K562 (cell line): Measurements from ENCODE around the gene FAM174C. TPM values are rescaled to one million over a fixed set of nuclear protein-coding genes. Genes with fewer than 3 reads are reported as not detected.

Source experiments
- FOXK2 ChIP-seq, 2 experiments: fragments of 450-650 bp; IDR thresholded peaks in 1 of 2; conservative IDR thresholded peaks in 1 of 2; 2 replicates each; pipeline ENCODE4 v1.6.1; 2016; ENCODE audit warnings: low read depth in 2 of 2, mild to moderate bottlenecking in 1 of 2
- FOXP1 ChIP-seq: sonication (generic); formaldehyde crosslinking; IDR thresholded peaks from 2 replicates; pipeline ENCODE4 v1.8.0; 2022; ENCODE audit warnings: mild to moderate bottlenecking, missing genetic modification reagents
- GMEB1 ChIP-seq: fragments of 250-450 bp; sonication (Bioruptor Pico); IDR thresholded peaks from 2 replicates; pipeline ENCODE4 v1.4.0; 2020; ENCODE audit warnings: mild to moderate bottlenecking
- HMG20B ChIP-seq: fragments of 250-450 bp; sonication (Bioruptor Pico); IDR thresholded peaks from 2 replicates; pipeline ENCODE4 v1.5.0; 2021; ENCODE audit warnings: mild to moderate bottlenecking
- IRF2 ChIP-seq: sonication (generic); formaldehyde crosslinking; IDR thresholded peaks from 2 replicates; pipeline ENCODE4 v1.8.1; 2022; ENCODE audit warnings: mild to moderate bottlenecking, missing genetic modification reagents
- KAT7 ChIP-seq: sonication (generic); formaldehyde crosslinking; IDR thresholded peaks from 2 replicates; pipeline ENCODE4 v1.8.0; 2022; ENCODE audit warnings: missing genetic modification reagents, mild to moderate bottlenecking, borderline replicate concordance
- MAFF ChIP-seq: IDR thresholded peaks from 2 replicates; pipeline ENCODE4 v1.6.1; 2012; ENCODE audit warnings: low read length, improper control_type of control experiment
- NCOA2 ChIP-seq, 2 experiments: fragments of 450-650 bp; IDR thresholded peaks; 2 replicates each; pipeline ENCODE4 v1.6.1; 2018; ENCODE audit warnings: mild to moderate bottlenecking in 2 of 2, moderate library complexity in 1 of 2; ENCODE audit not compliant: partially characterized antibody in 2 of 2
- NELFE ChIP-seq: IDR thresholded peaks from 2 replicates; pipeline ENCODE4 v1.6.1; 2011; ENCODE audit warnings: mild to moderate bottlenecking; ENCODE audit not compliant: insufficient read depth, insufficient read length
- NFATC3 ChIP-seq: fragments of 450-650 bp; IDR thresholded peaks from 2 replicates; pipeline ENCODE4 v1.6.1; 2017; ENCODE audit warnings: mild to moderate bottlenecking
- POLR2AphosphoS2 ChIP-seq: IDR thresholded peaks from 2 replicates; pipeline ENCODE4 v1.6.1; 2012; ENCODE audit warnings: low read length, improper control_type of control experiment
- RFX1 ChIP-seq: fragments of 450-650 bp; IDR thresholded peaks from 2 replicates; pipeline ENCODE4 v1.6.1; 2016; ENCODE audit warnings: mild to moderate bottlenecking, moderate library complexity
- TARDBP ChIP-seq: fragments of 450-650 bp; IDR thresholded peaks from 2 replicates; pipeline ENCODE4 v1.6.1; 2016
- TEAD2 ChIP-seq: fragments of 450-650 bp; IDR thresholded peaks from 2 replicates; pipeline ENCODE4 v1.6.1; 2016; ENCODE audit warnings: missing genetic modification characterization, control low read depth, missing compliant biosample characterization
- WHSC1 ChIP-seq: IDR thresholded peaks from one replicate; pipeline ENCODE4 v1.6.1; 2012; ENCODE audit warnings: low read length, control low read depth, inconsistent platforms
- ZNF3 ChIP-seq: fragments of 250-450 bp; sonication (Bioruptor Pico); IDR thresholded peaks from 2 replicates; pipeline ENCODE4 v1.5.0; 2021; ENCODE audit warnings: mild to moderate bottlenecking, moderate library complexity
- ZNF384 ChIP-seq: IDR thresholded peaks from 2 replicates; pipeline ENCODE4 v1.6.1; 2012; ENCODE audit warnings: low read depth, low read length, improper control_type of control experiment
- polyA plus RNA-seq, 8 experiments: library from polyadenylated mRNA; depleted of rRNA in 4 of 8; stranded (reverse) in 5 of 8; unstranded in 3 of 8; fragments of >200 nt; fragmentation: Nextera tagmentation in 2 of 8; fragmentation: Illumina TruSeq in 1 of 8; extraction: Ambion mirVana in 2 of 8; extraction: Trizol in 1 of 8; gene quantifications; 2 replicates each; pipeline versions ENCODE4 v1.2.1 to v1.2.3, GENCODE V29; 2011 to 2014; ENCODE audit warnings: inconsistent platforms in 1 of 8, missing spikeins in 1 of 8
- total RNA-seq, 7 experiments: library from RNA; depleted of rRNA in 6 of 7; stranded (reverse); fragments of >200 nt in 6 of 7; fragmentation: Illumina TruSeq in 2 of 7; extraction: Trizol in 2 of 7; gene quantifications; 2 replicates each; pipeline versions ENCODE4 v1.2.1 to v1.2.3, GENCODE V29; 2011 to 2021; ENCODE audit warnings: low replicate concordance in 1 of 7
- TF ChIP-seq, protein P1 (sequence below), 2 experiments: IDR thresholded peaks; 2 replicates each; pipeline ENCODE4 v1.6.1; 2012; ENCODE audit warnings: improper control_type of control experiment in 2 of 2, low read depth in 2 of 2, low read length in 2 of 2, borderline replicate concordance in 1 of 2
- TF ChIP-seq, protein P2 (sequence below): fragments of 150-350 bp; IDR thresholded peaks from 2 replicates; pipeline ENCODE4 v1.6.1; 2014; ENCODE audit warnings: low read depth, mild to moderate bottlenecking, low read length, borderline replicate concordance
- TF ChIP-seq, protein P3 (sequence below): sonication (generic); formaldehyde crosslinking; IDR thresholded peaks from 2 replicates; pipeline ENCODE4 v1.8.0; 2022; ENCODE audit warnings: mild to moderate bottlenecking, missing genetic modification reagents

FAM174C gene
- total and polyA plus RNA-seq, 9 of the 15 experiments (the other 6 are each of a cell fraction or from before 2014, with no cell fraction given) = 0.66 to 89.6 (median 20.3) TPM

DNA sequence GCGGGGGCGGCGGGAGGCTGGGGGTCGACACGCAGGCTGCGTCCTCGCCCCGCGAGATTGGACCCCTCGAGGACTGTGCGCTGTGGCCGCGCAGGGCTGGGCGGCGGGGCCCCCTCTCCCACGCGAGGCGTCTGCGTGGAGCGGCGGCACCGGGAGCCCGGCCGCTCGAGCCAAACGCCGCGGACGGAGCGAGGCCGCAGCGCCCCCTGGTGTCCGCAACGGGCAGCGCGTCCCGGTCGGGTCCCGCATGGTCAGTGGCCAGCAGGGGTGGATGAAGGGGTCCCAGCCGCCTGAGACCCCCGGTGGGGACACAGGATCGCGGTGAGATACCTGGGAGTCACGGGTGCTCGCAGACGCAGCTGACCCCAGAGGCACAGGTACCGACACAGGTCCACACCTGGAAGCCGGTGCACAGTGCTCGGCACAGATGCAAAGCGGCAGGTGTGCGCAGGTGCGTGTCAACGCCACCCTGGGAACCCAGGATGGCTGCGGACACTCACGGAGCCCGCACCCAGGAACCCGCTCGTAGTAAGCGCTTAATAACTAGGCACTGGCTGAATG lies 8.3 kb upstream of the FAM174C start (continued):
- TF ChIP-seq, protein P1, sequence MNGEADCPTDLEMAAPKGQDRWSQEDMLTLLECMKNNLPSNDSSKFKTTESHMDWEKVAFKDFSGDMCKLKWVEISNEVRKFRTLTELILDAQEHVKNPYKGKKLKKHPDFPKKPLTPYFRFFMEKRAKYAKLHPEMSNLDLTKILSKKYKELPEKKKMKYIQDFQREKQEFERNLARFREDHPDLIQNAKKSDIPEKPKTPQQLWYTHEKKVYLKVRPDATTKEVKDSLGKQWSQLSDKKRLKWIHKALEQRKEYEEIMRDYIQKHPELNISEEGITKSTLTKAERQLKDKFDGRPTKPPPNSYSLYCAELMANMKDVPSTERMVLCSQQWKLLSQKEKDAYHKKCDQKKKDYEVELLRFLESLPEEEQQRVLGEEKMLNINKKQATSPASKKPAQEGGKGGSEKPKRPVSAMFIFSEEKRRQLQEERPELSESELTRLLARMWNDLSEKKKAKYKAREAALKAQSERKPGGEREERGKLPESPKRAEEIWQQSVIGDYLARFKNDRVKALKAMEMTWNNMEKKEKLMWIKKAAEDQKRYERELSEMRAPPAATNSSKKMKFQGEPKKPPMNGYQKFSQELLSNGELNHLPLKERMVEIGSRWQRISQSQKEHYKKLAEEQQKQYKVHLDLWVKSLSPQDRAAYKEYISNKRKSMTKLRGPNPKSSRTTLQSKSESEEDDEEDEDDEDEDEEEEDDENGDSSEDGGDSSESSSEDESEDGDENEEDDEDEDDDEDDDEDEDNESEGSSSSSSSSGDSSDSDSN (IDR thresholded peaks at IDR 0.05; ENCODE audit: borderline replicate concordance in 1 of 2, low read depth in 2 of 2, low read length in 2 of 2) = 0 out of 4 replicates have a peak, but pooled peaks of 1 of the 2 experiments have one; percentile 29
- TF ChIP-seq KAT7 (no peak), NELFE (no peak), TEAD2 (tag) (no peak), FOXP1 (no peak), NCOA2 (IDR thresholded peaks at IDR 0.05; ENCODE audit: partially characterized antibody in 2 of 2) (no peak), ZNF384 (0 out of 2 replicates have a peak, but pooled peaks have one; percentile 23), POLR2AphosphoS2 (no peak), RFX1 (no peak), FOXK2 (conservative IDR thresholded peaks at IDR 0.05 in 1 of 2, IDR thresholded peaks at IDR 0.05 in 1 of 2; ENCODE audit: low read depth in 2 of 2) (no peak), GMEB1 (CRISPR knock-in tag) (peak; percentile 63), IRF2 (CRISPR knock-in tag) (no peak), ZNF3 (no peak), HMG20B (CRISPR knock-in tag) (no peak), NFATC3 (no peak), MAFF (no peak), TARDBP (peak; percentile 82; the same call in 1 of the 2 replicates), WHSC1 (no peak)
- TF ChIP-seq, protein P2, sequence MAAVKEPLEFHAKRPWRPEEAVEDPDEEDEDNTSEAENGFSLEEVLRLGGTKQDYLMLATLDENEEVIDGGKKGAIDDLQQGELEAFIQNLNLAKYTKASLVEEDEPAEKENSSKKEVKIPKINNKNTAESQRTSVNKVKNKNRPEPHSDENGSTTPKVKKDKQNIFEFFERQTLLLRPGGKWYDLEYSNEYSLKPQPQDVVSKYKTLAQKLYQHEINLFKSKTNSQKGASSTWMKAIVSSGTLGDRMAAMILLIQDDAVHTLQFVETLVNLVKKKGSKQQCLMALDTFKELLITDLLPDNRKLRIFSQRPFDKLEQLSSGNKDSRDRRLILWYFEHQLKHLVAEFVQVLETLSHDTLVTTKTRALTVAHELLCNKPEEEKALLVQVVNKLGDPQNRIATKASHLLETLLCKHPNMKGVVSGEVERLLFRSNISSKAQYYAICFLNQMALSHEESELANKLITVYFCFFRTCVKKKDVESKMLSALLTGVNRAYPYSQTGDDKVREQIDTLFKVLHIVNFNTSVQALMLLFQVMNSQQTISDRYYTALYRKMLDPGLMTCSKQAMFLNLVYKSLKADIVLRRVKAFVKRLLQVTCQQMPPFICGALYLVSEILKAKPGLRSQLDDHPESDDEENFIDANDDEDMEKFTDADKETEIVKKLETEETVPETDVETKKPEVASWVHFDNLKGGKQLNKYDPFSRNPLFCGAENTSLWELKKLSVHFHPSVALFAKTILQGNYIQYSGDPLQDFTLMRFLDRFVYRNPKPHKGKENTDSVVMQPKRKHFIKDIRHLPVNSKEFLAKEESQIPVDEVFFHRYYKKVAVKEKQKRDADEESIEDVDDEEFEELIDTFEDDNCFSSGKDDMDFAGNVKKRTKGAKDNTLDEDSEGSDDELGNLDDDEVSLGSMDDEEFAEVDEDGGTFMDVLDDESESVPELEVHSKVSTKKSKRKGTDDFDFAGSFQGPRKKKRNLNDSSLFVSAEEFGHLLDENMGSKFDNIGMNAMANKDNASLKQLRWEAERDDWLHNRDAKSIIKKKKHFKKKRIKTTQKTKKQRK = no peak
- TF ChIP-seq, protein P3, sequence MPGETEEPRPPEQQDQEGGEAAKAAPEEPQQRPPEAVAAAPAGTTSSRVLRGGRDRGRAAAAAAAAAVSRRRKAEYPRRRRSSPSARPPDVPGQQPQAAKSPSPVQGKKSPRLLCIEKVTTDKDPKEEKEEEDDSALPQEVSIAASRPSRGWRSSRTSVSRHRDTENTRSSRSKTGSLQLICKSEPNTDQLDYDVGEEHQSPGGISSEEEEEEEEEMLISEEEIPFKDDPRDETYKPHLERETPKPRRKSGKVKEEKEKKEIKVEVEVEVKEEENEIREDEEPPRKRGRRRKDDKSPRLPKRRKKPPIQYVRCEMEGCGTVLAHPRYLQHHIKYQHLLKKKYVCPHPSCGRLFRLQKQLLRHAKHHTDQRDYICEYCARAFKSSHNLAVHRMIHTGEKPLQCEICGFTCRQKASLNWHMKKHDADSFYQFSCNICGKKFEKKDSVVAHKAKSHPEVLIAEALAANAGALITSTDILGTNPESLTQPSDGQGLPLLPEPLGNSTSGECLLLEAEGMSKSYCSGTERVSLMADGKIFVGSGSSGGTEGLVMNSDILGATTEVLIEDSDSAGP (CRISPR knock-in tag) = 0 out of 2 replicates have a peak, but pooled peaks have one; percentile 40
